Measurements from ENCODE around the gene ZNRF1. TPM values are rescaled to one million over a fixed set of nuclear protein-coding genes. Genes with fewer than 3 reads are reported as not detected.
A peak's percentile ranks its signal among the peaks of the same experiment; 100 is the strongest.

Gene ZNRF1
- total RNA-seq, 1 donor from 2014 or later: 53.7 TPM

DNA sequence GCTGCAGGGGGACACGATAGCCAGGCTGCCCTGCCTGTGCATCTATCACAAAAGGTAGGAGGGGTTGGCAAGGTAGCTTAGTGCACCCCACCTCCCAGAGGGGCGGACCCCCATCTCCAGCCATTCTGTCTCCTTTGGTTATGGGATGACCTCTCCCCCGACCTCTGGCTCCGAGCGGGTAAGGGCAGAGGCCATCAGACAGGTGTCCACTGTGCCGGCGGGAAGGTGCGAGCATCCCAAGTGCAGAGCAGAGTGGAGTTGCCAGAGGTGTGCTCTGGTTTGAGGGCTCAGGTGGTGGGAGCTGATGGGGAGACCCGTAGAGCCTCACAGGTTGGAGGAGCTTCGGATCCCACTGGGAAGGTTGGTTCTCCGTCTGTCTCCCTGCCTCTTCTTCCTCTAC, 106.0 kb downstream of the ZNRF1 start:
- no peak for DNase-seq (ENCODE audit: low spot score in 2 of 2)
- Histone ChIP-seq H3K4me1 (peaks cover 2 to 23% of the 10 kb centered on the region in 2 donors), H3K9me3 (no peaks in the 10 kb centered on the region), H3K27me3 (no peaks in the 10 kb centered on the region), H3K27ac (peak overlapping the region; percentile 35 to 44), H3K4me3 (no peak overlapping the region), H3K36me3 (no peaks in the 10 kb centered on the region)
- TF ChIP-seq, protein P1, sequence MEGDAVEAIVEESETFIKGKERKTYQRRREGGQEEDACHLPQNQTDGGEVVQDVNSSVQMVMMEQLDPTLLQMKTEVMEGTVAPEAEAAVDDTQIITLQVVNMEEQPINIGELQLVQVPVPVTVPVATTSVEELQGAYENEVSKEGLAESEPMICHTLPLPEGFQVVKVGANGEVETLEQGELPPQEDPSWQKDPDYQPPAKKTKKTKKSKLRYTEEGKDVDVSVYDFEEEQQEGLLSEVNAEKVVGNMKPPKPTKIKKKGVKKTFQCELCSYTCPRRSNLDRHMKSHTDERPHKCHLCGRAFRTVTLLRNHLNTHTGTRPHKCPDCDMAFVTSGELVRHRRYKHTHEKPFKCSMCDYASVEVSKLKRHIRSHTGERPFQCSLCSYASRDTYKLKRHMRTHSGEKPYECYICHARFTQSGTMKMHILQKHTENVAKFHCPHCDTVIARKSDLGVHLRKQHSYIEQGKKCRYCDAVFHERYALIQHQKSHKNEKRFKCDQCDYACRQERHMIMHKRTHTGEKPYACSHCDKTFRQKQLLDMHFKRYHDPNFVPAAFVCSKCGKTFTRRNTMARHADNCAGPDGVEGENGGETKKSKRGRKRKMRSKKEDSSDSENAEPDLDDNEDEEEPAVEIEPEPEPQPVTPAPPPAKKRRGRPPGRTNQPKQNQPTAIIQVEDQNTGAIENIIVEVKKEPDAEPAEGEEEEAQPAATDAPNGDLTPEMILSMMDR (IDR thresholded peaks at IDR 0.05): no peak
- intact Hi-C loops (cut with DNase I): loop anchor here (5.0 kb wide), 1 partner anchor 58 kb away; no protein-coding TSS in a partner anchor

DNA sequence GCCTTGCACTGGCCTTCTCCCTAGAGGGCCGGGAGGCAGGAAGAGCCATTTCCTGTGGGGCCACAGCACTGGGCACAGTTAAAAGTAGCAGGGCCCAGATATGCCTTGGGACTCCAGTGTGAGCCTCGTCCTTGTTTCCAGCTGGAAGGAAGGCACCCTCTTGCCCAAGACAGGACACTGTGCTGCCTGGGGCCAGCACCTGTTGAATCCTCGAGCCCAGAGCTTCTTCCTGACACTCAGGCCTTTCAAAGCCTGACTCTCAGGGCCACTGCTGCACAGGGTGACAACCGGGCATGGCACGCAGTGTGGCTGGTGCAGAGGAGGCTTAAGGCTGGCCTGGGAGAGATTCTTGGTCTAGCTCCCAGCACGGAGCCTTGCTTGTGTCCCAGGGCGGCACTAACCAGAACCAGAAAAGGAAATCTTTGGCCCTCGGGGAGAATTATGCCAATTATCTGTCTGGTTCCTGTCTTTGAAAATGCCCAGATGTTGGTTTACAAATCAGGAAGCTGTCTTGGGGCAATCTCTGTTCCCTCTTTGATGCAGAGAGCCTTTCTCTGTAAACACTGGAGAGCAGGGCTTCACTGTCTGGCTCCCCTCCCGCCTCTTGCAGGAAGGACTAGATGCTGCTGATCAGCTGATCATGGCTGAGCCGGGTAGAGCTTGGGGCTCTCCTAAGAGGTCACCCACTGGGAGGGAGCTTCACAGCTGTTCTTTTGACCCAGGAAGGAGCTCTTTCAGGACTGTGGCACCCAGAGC, 106.7 kb downstream of the ZNRF1 start:
- no peak for DNase-seq (ENCODE audit: low spot score in 2 of 2)
- Histone ChIP-seq H3K36me3 (no peaks in the 10 kb centered on the region), H3K4me3 (no peak overlapping the region), H3K27ac (peak overlapping the region; percentile 41 to 44), H3K27me3 (no peaks in the 10 kb centered on the region), H3K9me3 (no peaks in the 10 kb centered on the region), H3K4me1 (peaks cover 8 to 28% of the 10 kb centered on the region in 2 donors)
- TF ChIP-seq, protein P1 (IDR thresholded peaks at IDR 0.05): no peak
- intact Hi-C loops (cut with DNase I): loop anchor here (5.0 kb wide), 1 partner anchor 58 kb away; no protein-coding TSS in a partner anchor

DNA sequence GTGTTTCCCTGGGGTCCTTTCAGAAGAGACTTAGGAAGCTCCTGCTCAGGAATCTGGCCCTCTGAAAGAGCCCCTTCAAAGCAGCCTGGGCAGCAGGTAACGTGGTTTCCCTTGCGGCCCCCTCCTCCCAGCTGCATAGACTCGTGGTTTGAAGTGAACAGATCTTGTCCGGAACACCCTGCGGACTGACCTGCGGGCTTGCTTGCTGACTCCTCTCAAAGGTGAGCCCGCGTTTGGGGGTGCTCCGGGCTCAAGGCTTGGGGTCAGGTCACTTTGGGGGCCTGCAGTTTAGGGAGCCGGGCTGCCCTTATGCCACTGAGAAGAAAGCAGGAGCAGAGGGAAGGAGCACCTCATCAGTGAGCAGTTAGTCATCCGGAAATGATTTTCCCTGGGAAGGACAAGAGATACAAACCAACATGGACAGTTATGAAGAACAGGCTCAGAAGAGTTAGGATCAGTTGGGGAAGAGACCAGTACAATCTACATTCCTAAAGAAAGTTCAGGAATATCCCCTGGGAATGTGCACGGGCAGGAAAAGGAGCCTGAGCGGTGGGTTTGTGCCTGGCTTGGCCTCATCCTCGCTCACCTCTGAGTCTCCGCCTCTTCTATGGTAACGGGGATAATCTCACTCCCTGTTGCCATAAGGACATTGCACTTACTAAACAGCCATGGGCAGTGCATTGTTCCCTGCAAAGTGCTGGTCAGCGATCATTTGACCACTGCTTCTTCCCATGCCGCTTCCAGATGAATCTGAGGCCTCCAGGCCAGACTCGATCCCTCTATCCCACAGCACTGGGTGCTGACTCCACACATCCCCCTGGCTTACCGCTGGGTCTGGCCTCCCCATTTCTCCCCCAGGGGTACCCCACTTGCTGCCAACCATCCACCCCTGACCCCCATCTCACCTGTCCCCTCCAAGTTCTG, 107.8 kb downstream of the ZNRF1 start:
- TF ChIP-seq, protein P1 (IDR thresholded peaks at IDR 0.05): no peak
- Histone ChIP-seq H3K9me3 (no peaks in the 10 kb centered on the region), H3K27ac (peak overlapping the region in 1 of 2 donors; percentile 82), H3K4me3 (no peak overlapping the region), H3K27me3 (no peaks in the 10 kb centered on the region), H3K4me1 (peaks cover 8 to 36% of the 10 kb centered on the region in 2 donors), H3K36me3 (no peaks in the 10 kb centered on the region)
- intact Hi-C loops (cut with DNase I): loop anchor here (5.0 kb wide), 1 partner anchor 59 kb away; no protein-coding TSS in a partner anchor
- no peak for DNase-seq (ENCODE audit: low spot score in 2 of 2)

DNA sequence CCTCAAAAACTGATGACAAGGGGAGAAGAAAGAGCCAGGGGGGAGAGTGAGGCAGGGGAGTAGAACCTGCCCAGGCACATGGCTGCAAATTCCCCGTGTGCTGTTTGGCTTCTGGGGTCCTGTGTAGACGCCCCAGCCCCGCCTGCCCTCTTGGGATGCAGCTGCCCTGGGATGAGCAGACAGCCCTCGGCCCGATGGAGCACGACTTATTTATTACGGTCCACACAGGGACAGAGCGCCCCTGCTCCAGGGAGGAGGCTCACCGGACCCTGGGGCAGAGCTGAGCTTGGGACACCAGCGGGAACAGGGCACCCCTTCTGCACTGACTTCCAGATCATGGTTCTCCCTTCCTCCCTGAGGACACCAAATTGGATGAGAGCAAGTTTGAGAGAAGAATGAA, 108.7 kb downstream of the ZNRF1 start:
- H3K27ac ChIP-seq: peak overlapping the region in 1 of 2 donors; percentile 82
- no peak for DNase-seq (ENCODE audit: low spot score in 2 of 2)
- H3K36me3 ChIP-seq: no peaks in the 10 kb centered on the region
- H3K9me3 ChIP-seq: no peaks in the 10 kb centered on the region
- H3K4me3 ChIP-seq: no peak overlapping the region
- intact Hi-C loops (cut with DNase I): loop anchor here (5.0 kb wide), 1 partner anchor 60 kb away; no protein-coding TSS in a partner anchor
- TF ChIP-seq, protein P1 (IDR thresholded peaks at IDR 0.05): no peak
- no peaks in the 10 kb centered on the region for H3K27me3 ChIP-seq
- peaks cover 8 to 36% of the 10 kb centered on the region in 2 donors for H3K4me1 ChIP-seq
